Parathyroid adenoma (tissue), 2 donors: ENCODE results near the gene CRISPLD2.

ENCODE experiments used
- H2AFZ ChIP-seq: fragments of 300-600 bp; sonication (generic); one replicate; pipeline ENCODE4 v1.7.0; 2017; ENCODE audit warnings: antibody characterized with exemption, mild to moderate bottlenecking
- H3K27ac ChIP-seq: fragments of 300-600 bp; sonication (generic); one replicate; pipeline ENCODE4 v1.7.0; 2017
- H3K27me3 ChIP-seq: fragments of 300-600 bp; sonication (generic); one replicate; pipeline ENCODE4 v1.7.0; 2017; ENCODE audit warnings: low read length; ENCODE audit not compliant: control insufficient read depth, insufficient read depth
- H3K36me3 ChIP-seq: fragments of 300-600 bp; sonication (generic); one replicate; pipeline ENCODE4 v1.7.0; 2017; ENCODE audit warnings: low read length; ENCODE audit not compliant: control insufficient read depth, insufficient read depth
- H3K4me1 ChIP-seq: fragments of 300-600 bp; sonication (generic); one replicate; pipeline ENCODE4 v1.7.0; 2017; ENCODE audit warnings: control low read depth
- H3K4me2 ChIP-seq: fragments of 300-600 bp; sonication (generic); one replicate; pipeline ENCODE4 v1.7.0; 2017; ENCODE audit warnings: low read length
- H3K4me3 ChIP-seq: fragments of 300-600 bp; sonication (generic); one replicate; pipeline ENCODE4 v1.7.0; 2017; ENCODE audit warnings: low read depth, low read length
- H3K79me2 ChIP-seq: fragments of 300-600 bp; sonication (generic); one replicate; pipeline ENCODE4 v1.7.0; 2017; ENCODE audit warnings: control low read depth
- H3K9ac ChIP-seq: fragments of 300-600 bp; sonication (generic); one replicate; pipeline ENCODE4 v1.7.0; 2017; ENCODE audit warnings: mild to moderate bottlenecking
- H3K9me3 ChIP-seq: fragments of 300-600 bp; sonication (generic); one replicate; pipeline ENCODE4 v1.7.0; 2017; ENCODE audit warnings: low read length; ENCODE audit not compliant: control insufficient read depth
- TF ChIP-seq, protein P1 (sequence below): fragments of 300-600 bp; sonication (generic); IDR thresholded peaks from one replicate; pipeline ENCODE4 v1.7.0; 2017; ENCODE audit warnings: antibody characterized with exemption, mild to moderate bottlenecking
- donor health status: primary hyperparathyroidism.

CRISPLD2 gene, protein sequence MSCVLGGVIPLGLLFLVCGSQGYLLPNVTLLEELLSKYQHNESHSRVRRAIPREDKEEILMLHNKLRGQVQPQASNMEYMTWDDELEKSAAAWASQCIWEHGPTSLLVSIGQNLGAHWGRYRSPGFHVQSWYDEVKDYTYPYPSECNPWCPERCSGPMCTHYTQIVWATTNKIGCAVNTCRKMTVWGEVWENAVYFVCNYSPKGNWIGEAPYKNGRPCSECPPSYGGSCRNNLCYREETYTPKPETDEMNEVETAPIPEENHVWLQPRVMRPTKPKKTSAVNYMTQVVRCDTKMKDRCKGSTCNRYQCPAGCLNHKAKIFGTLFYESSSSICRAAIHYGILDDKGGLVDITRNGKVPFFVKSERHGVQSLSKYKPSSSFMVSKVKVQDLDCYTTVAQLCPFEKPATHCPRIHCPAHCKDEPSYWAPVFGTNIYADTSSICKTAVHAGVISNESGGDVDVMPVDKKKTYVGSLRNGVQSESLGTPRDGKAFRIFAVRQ

DNA sequence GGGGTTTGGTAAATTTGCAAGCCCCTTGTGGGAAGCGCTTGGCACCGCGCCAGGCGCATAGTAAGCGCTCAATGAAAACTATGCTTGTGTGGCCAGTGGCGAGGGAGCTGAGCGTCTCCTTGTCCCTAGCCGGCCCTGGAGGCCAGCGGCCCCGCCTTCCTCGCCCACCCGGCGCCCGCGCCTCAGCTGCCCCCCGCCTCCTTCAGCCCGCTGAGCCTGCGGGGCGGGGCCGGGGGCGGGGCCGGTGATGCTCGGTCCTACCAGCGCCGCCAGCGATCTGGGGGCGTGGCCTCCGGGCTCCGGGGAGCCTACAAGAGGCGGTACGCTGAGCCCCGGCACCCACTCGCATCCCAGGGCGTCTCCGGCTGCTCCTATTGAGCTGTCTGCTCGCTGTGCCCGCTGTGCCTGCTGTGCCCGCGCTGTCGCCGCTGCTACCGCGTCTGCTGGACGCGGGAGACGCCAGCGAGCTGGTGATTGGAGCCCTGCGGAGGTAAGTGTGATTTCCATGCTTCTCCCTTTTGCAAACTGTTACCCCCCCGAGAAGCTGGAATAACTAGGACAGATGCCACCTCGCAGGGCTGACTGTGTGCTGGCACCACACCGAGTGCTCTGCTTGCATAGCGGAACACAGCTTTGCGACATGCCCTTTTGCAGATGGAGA lies at the start of gene CRISPLD2:
TSS of gene CRISPLD2 (plus strand) at position 342 of the 661 bp plus-strand sequence. CDS start 18,511 bp downstream, outside the sequence.
- Histone ChIP-seq H3K9ac (no peak within 1 kb of the TSS), H3K9me3 (no peaks in the 10 kb centered on the region), H3K79me2 (no peaks in the 10 kb centered on the region), H3K27ac (no peak within 1 kb of the TSS), H3K4me1 (no peaks in the 10 kb centered on the region), H3K4me2 (peak within 1 kb of the TSS; percentile 60), H3K4me3 (peak within 1 kb of the TSS; percentile 15), H2AFZ (peak within 1 kb of the TSS; percentile 47), H3K36me3 (no peaks in the 10 kb centered on the region), H3K27me3 (no peaks in the 10 kb centered on the region)
- TF ChIP-seq, protein P1, sequence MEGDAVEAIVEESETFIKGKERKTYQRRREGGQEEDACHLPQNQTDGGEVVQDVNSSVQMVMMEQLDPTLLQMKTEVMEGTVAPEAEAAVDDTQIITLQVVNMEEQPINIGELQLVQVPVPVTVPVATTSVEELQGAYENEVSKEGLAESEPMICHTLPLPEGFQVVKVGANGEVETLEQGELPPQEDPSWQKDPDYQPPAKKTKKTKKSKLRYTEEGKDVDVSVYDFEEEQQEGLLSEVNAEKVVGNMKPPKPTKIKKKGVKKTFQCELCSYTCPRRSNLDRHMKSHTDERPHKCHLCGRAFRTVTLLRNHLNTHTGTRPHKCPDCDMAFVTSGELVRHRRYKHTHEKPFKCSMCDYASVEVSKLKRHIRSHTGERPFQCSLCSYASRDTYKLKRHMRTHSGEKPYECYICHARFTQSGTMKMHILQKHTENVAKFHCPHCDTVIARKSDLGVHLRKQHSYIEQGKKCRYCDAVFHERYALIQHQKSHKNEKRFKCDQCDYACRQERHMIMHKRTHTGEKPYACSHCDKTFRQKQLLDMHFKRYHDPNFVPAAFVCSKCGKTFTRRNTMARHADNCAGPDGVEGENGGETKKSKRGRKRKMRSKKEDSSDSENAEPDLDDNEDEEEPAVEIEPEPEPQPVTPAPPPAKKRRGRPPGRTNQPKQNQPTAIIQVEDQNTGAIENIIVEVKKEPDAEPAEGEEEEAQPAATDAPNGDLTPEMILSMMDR = no peak

- Histone ChIP-seq H3K36me3 (no peaks in the 10 kb centered on the region), H3K4me1 (no peaks in the 10 kb centered on the region), H3K4me2 (no peak overlapping the region), H3K79me2 (no peaks in the 10 kb centered on the region), H3K4me3 (no peak overlapping the region), H3K27me3 (no peaks in the 10 kb centered on the region), H3K27ac (no peak overlapping the region), H3K9ac (no peak overlapping the region), H2AFZ (no peak overlapping the region), H3K9me3 (no peaks in the 10 kb centered on the region)
- TF ChIP-seq, protein P1 = no peak
Observed at GRCh38 chr16:84773312-84773711, 46.5 kb upstream of the CRISPLD2 start.

- Histone ChIP-seq H3K9ac (no peak overlapping the region), H2AFZ (no peak overlapping the region), H3K4me1 (no peaks in the 10 kb centered on the region), H3K36me3 (no peaks in the 10 kb centered on the region), H3K27ac (no peak overlapping the region), H3K27me3 (no peaks in the 10 kb centered on the region), H3K79me2 (no peaks in the 10 kb centered on the region), H3K4me3 (no peak overlapping the region), H3K4me2 (no peak overlapping the region), H3K9me3 (no peaks in the 10 kb centered on the region)
- TF ChIP-seq, protein P1 = no peak
Observed at GRCh38 chr16:84774810-84775209, 45.0 kb upstream of the CRISPLD2 start.

- TF ChIP-seq, protein P1 = no peak
Observed at GRCh38 chr16:84775262-84775810, 44.4 kb upstream of the CRISPLD2 start.

More at GRCh38 chr16:84775262-84775810, 44.4 kb upstream of the CRISPLD2 start:
- H3K4me3 ChIP-seq = no peak overlapping the region
- H3K36me3 ChIP-seq = no peaks in the 10 kb centered on the region
- no peak overlapping the region for H2AFZ ChIP-seq
- no peaks in the 10 kb centered on the region for H3K4me1 ChIP-seq
- H3K9me3 ChIP-seq = no peaks in the 10 kb centered on the region
- H3K27me3 ChIP-seq = no peaks in the 10 kb centered on the region
- H3K79me2 ChIP-seq = no peaks in the 10 kb centered on the region
- H3K4me2 ChIP-seq = no peak overlapping the region
- no peak overlapping the region for H3K9ac ChIP-seq
- H3K27ac ChIP-seq = no peak overlapping the region
